Progenitor cell of endocrine pancreas (in vitro differentiated cells): ENCODE results near the gene GATD1. TPM values are rescaled to one million over a fixed set of nuclear protein-coding genes. Genes with fewer than 3 reads are reported as not detected.

ENCODE experiments used
- DNase-seq: peaks from one replicate; pipeline ENCODE4 v3.0.0; 2021; ENCODE audit warnings: low spot score; ENCODE audit not compliant: unreplicated experiment
- H3K27ac Mint-ChIP-seq: 2 replicates; pipeline ENCODE4 v1.8.0; 2021; ENCODE audit warnings: mild to moderate bottlenecking, moderate library complexity, mixed read lengths
- H3K27me3 Mint-ChIP-seq: 2 replicates; pipeline ENCODE4 v1.8.0; 2021; ENCODE audit warnings: mixed read lengths
- H3K36me3 Mint-ChIP-seq: 2 replicates; pipeline ENCODE4 v1.8.0; 2022; ENCODE audit warnings: mixed read lengths; ENCODE audit not compliant: insufficient read depth
- H3K4me1 Mint-ChIP-seq: 2 replicates; pipeline ENCODE4 v1.8.0; 2021; ENCODE audit warnings: low read depth, mixed read lengths
- H3K4me3 Mint-ChIP-seq: 2 replicates; pipeline ENCODE4 v1.8.0; 2021; ENCODE audit warnings: low read depth, mild to moderate bottlenecking, moderate library complexity, mixed read lengths
- H3K9me3 Mint-ChIP-seq: 2 replicates; pipeline ENCODE4 v1.8.0; 2021; ENCODE audit warnings: low read depth, mixed read lengths
- CTCF ChIP-seq: fragments of 200-600 bp; sonication (generic); IDR thresholded peaks from one replicate; pipeline ENCODE4 v1.5.0; 2021; ENCODE audit warnings: antibody characterized with exemption, mild to moderate bottlenecking; ENCODE audit not compliant: unreplicated experiment
- total RNA-seq: library from RNA; stranded (reverse); gene quantifications from 2 replicates; pipeline ENCODE4 v1.2.1, GENCODE V29; 2021

Gene GATD1
- total RNA-seq, 1 donor from 2014 or later, result 74.1 TPM

- Mint-ChIP-seq H3K27ac (no peak overlapping the region), H3K9me3 (no peaks in the 10 kb centered on the region), H3K36me3 (no peaks in the 10 kb centered on the region), H3K27me3 (no peaks in the 10 kb centered on the region), H3K4me3 (no peak overlapping the region), H3K4me1 (peaks cover 7% of the 10 kb centered on the region)
- no peak for DNase-seq
- TF ChIP-seq CTCF, result no peak
Observed at GRCh38 chr11:773425-773824, 3.9 kb downstream of the GATD1 start.

GRCh38 chr11:772429-773390 lies 4.6 kb downstream of the GATD1 start:
- no peak for TF ChIP-seq CTCF
- Mint-ChIP-seq H3K27me3 (no peaks in the 10 kb centered on the region), H3K27ac (no peak overlapping the region), H3K4me1 (peaks cover 7% of the 10 kb centered on the region), H3K36me3 (no peaks in the 10 kb centered on the region), H3K4me3 (no peak overlapping the region), H3K9me3 (no peaks in the 10 kb centered on the region)
- DNase-seq, result no peak

GRCh38 chr11:771617-772204 lies 5.6 kb downstream of the GATD1 start:
- no peaks in the 10 kb centered on the region for H3K9me3 Mint-ChIP-seq
- peaks cover 7% of the 10 kb centered on the region for H3K4me1 Mint-ChIP-seq
- no peaks in the 10 kb centered on the region for H3K36me3 Mint-ChIP-seq
- H3K4me3 Mint-ChIP-seq, result no peak overlapping the region
- no peaks in the 10 kb centered on the region for H3K27me3 Mint-ChIP-seq
- no peak overlapping the region for H3K27ac Mint-ChIP-seq
- TF ChIP-seq CTCF, result no peak
- DNase-seq, result no peak

GRCh38 chr11:770642-771616 lies 6.4 kb downstream of the GATD1 start:
- H3K9me3 Mint-ChIP-seq, result no peaks in the 10 kb centered on the region
- no peaks in the 10 kb centered on the region for H3K27me3 Mint-ChIP-seq
- DNase-seq, result no peak
- no peak overlapping the region for H3K4me3 Mint-ChIP-seq
- H3K4me1 Mint-ChIP-seq, result peaks cover 3% of the 10 kb centered on the region
- peaks cover 1% of the 10 kb centered on the region for H3K36me3 Mint-ChIP-seq
- TF ChIP-seq CTCF, result no peak
- H3K27ac Mint-ChIP-seq, result no peak overlapping the region
